GM19438 (cell line): Measurements from ENCODE around the gene VPREB1.
"Not testable (repeated sequence)": the region's sequence is repeated elsewhere in the genome, so short reads cannot be mapped to it uniquely, and the experiment has no call there.

Experiments
- ATAC-seq: cut with Tn5 transposase; IDR thresholded peaks from one replicate; pipeline ENCODE4 v1.9.1; 2021; ENCODE audit warnings: low read depth; ENCODE audit not compliant: unreplicated experiment

VPREB1 gene

GRCh38 chr22:22292656-22293055 lies 48.1 kb downstream of the VPREB1 start:
- not testable (repeated sequence) for ATAC-seq

GRCh38 chr22:22293436-22293835 lies 48.9 kb downstream of the VPREB1 start:
- not testable (repeated sequence) for ATAC-seq

- ATAC-seq = not testable (repeated sequence)
These were observed 50.1 kb downstream of the VPREB1 start for GRCh38 chr22:22294641-22295040.
